ENCODE measurements around the gene PIGU.

Gene PIGU

GRCh38 chr20:34512266-34512954 lies 164.5 kb downstream of the PIGU start:
- DNase-seq (ENCODE audit: low spot score) = no peak

- DNase-seq (ENCODE audit: low spot score) = no peak
Measured at GRCh38 chr20:34511891-34512265, 165.0 kb downstream of the PIGU start.

- no peak for DNase-seq (ENCODE audit: low spot score)
Measured at GRCh38 chr20:34510575-34510974, 166.3 kb downstream of the PIGU start.
